ENCODE data around the gene CDC14B. TPM values are rescaled to one million over a fixed set of nuclear protein-coding genes. Genes with fewer than 3 reads are reported as not detected.
A peak's percentile ranks its signal among the peaks of the same experiment; 100 is the strongest.
"Not testable (repeated sequence)": the region's sequence is repeated elsewhere in the genome, so short reads cannot be mapped to it uniquely, and the experiment has no call there.

The CDC14B gene
- total RNA-seq = 10 to 100 TPM in 2 of 4 donors, 1 to 10 TPM in 2; 4.9 to 11.2 (median 8.9) TPM

GRCh38 chr9:96619491-96620180 is at the start of gene CDC14B:
CDC14B (minus strand) TSS chr9:96619843; CDS start chr9:96619378, 465 bp downstream.
- Histone ChIP-seq H3K4me3 (peak within 1 kb of the TSS; percentile 82), H3K4me1 (peaks cover 19% of the 10 kb centered on the region), H3K27me3 (no peaks in the 10 kb centered on the region), H3K9me3 (no peaks in the 10 kb centered on the region), H3K27ac (peak within 1 kb of the TSS; percentile 86), H3K36me3 (no peaks in the 10 kb centered on the region)
- peak; percentile 92 for DNase-seq (ENCODE audit: low spot score in 2 of 2)
- 3% methylated on average over 11 of the region's 66 CpGs for WGBS
- TF ChIP-seq CTCF (IDR thresholded peaks at IDR 0.05) (no peak), POLR2A (IDR thresholded peaks at IDR 0.05) (no peak), EP300 (IDR thresholded peaks at IDR 0.05) (no peak), POLR2AphosphoS5 (IDR thresholded peaks at IDR 0.05) (no peak)

- no peaks in the 10 kb centered on the region for H3K27me3 ChIP-seq
- H3K27ac ChIP-seq = no peak overlapping the region
- no peak for DNase-seq (ENCODE audit: low spot score in 2 of 2)
- WGBS = 92% methylated on average over 20 of the region's 20 CpGs
- H3K9me3 ChIP-seq = no peaks in the 10 kb centered on the region
- no peaks in the 10 kb centered on the region for H3K36me3 ChIP-seq
- TF ChIP-seq EP300 (IDR thresholded peaks at IDR 0.05) = no peak
- no peak for TF ChIP-seq POLR2AphosphoS5 (IDR thresholded peaks at IDR 0.05)
- TF ChIP-seq POLR2A (IDR thresholded peaks at IDR 0.05) = no peak
- no peak for TF ChIP-seq CTCF (IDR thresholded peaks at IDR 0.05)
- no peaks in the 10 kb centered on the region for H3K4me1 ChIP-seq
- no peak overlapping the region for H3K4me3 ChIP-seq
These were observed 49.4 kb upstream of the CDC14B start for GRCh38 chr9:96668868-96669534.

GRCh38 chr9:96667363-96667728 is 47.7 kb upstream of the CDC14B start:
- no peak overlapping the region for H3K27ac ChIP-seq
- H3K36me3 ChIP-seq = no peaks in the 10 kb centered on the region
- H3K4me1 ChIP-seq = no peaks in the 10 kb centered on the region
- no peak for DNase-seq (ENCODE audit: low spot score in 2 of 2)
- no peak for TF ChIP-seq EP300 (IDR thresholded peaks at IDR 0.05)
- TF ChIP-seq POLR2AphosphoS5 (IDR thresholded peaks at IDR 0.05) = no peak
- TF ChIP-seq POLR2A (IDR thresholded peaks at IDR 0.05) = no peak
- no peak for TF ChIP-seq CTCF (IDR thresholded peaks at IDR 0.05)
- H3K27me3 ChIP-seq = no peaks in the 10 kb centered on the region
- WGBS = 100% methylated on average over 1 of the region's 2 CpGs
- no peak overlapping the region for H3K4me3 ChIP-seq
- no peaks in the 10 kb centered on the region for H3K9me3 ChIP-seq

- TF ChIP-seq CTCF (IDR thresholded peaks at IDR 0.05) = peak; percentile 61 to 65
- H3K36me3 ChIP-seq; DNase-seq (ENCODE audit: low spot score in 2 of 2); H3K27ac ChIP-seq; H3K9me3 ChIP-seq; H3K4me3 ChIP-seq; H3K27me3 ChIP-seq; H3K4me1 ChIP-seq: not testable (repeated sequence)
- 73% methylated on average over 15 of the region's 15 CpGs for WGBS
These were observed 47.2 kb upstream of the CDC14B start for GRCh38 chr9:96666653-96667362.

GRCh38 chr9:96665789-96666188 is 46.1 kb upstream of the CDC14B start:
- no peaks in the 10 kb centered on the region for H3K36me3 ChIP-seq
- H3K27me3 ChIP-seq = no peaks in the 10 kb centered on the region
- H3K4me3 ChIP-seq = no peak overlapping the region
- 88% methylated on average over 6 of the region's 6 CpGs for WGBS
- H3K4me1 ChIP-seq = no peaks in the 10 kb centered on the region
- no peak overlapping the region for H3K27ac ChIP-seq
- H3K9me3 ChIP-seq = no peaks in the 10 kb centered on the region
- no peak for DNase-seq (ENCODE audit: low spot score in 2 of 2)
- TF ChIP-seq CTCF (IDR thresholded peaks at IDR 0.05) (no peak), POLR2A (IDR thresholded peaks at IDR 0.05) (no peak), POLR2AphosphoS5 (IDR thresholded peaks at IDR 0.05) (no peak), EP300 (IDR thresholded peaks at IDR 0.05) (no peak)
